MM.1S (cell line): ENCODE measurements around the gene PIK3C3.

Experiments used
- EZH2phosphoT487 ChIP-seq: fragments of 300-600 bp; sonication (generic); IDR thresholded peaks from 2 replicates; pipeline ENCODE4 v1.6.1; 2018; ENCODE audit warnings: antibody characterized with exemption, low read length
- TF ChIP-seq, protein P1 (sequence below): fragments of 300-600 bp; sonication (generic); IDR thresholded peaks from 2 replicates; pipeline ENCODE4 v1.5.1; 2016; ENCODE audit warnings: antibody characterized with exemption, low read length, mixed read lengths

GRCh38 chr18:42107287-42107686 is 152.3 kb downstream of the PIK3C3 start:
- TF ChIP-seq, protein P1, sequence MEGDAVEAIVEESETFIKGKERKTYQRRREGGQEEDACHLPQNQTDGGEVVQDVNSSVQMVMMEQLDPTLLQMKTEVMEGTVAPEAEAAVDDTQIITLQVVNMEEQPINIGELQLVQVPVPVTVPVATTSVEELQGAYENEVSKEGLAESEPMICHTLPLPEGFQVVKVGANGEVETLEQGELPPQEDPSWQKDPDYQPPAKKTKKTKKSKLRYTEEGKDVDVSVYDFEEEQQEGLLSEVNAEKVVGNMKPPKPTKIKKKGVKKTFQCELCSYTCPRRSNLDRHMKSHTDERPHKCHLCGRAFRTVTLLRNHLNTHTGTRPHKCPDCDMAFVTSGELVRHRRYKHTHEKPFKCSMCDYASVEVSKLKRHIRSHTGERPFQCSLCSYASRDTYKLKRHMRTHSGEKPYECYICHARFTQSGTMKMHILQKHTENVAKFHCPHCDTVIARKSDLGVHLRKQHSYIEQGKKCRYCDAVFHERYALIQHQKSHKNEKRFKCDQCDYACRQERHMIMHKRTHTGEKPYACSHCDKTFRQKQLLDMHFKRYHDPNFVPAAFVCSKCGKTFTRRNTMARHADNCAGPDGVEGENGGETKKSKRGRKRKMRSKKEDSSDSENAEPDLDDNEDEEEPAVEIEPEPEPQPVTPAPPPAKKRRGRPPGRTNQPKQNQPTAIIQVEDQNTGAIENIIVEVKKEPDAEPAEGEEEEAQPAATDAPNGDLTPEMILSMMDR: no peak
- TF ChIP-seq EZH2phosphoT487: no peak
